Suprapubic skin (tissue), 3 donors: ENCODE measurements around the gene KBTBD7.

Source experiments
- CTCF ChIP-seq, 2 donors: fragments of 200-600 bp in 1 of 2; fragments of 450-650 bp in 1 of 2; sonication (generic) in 1 of 2; IDR thresholded peaks; one replicate each; pipeline ENCODE4 v1.5.1; 2016 to 2019; ENCODE audit warnings: antibody characterized with exemption in 2 of 2, mild to moderate bottlenecking in 1 of 2, moderate library complexity in 1 of 2
- EP300 ChIP-seq: sonication (generic); formaldehyde crosslinking; IDR thresholded peaks from one replicate; pipeline ENCODE4 v1.6.1; 2017; ENCODE audit warnings: antibody characterized with exemption

- TF ChIP-seq CTCF (IDR thresholded peaks at IDR 0.05) (no peak), EP300 (no peak)
These were observed 16.3 kb downstream of the KBTBD7 start for GRCh38 chr13:41178040-41178439.
